HepG2 (cell line): ENCODE measurements around the gene IFIT1. TPM values are rescaled to one million over a fixed set of nuclear protein-coding genes. Genes with fewer than 3 reads are reported as not detected.

Experiments
- ARNT2 ChIP-seq: sonication (generic); formaldehyde crosslinking; IDR thresholded peaks from 2 replicates; pipeline ENCODE4 v1.8.0; 2022; ENCODE audit warnings: mild to moderate bottlenecking, low read depth, missing genetic modification reagents, moderate library complexity
- CHD2 ChIP-seq: IDR thresholded peaks from 2 replicates; pipeline ENCODE4 v1.6.1; 2011; ENCODE audit warnings: low read depth, low read length, improper control_type of control experiment
- FOXP1 ChIP-seq, 2 experiments: fragments of 450-650 bp in 1 of 2; IDR thresholded peaks; 2 replicates each; pipeline ENCODE4 v1.6.1; 2017 to 2018; ENCODE audit warnings: antibody characterized with exemption in 1 of 2
- GPN1 ChIP-seq: sonication (generic); formaldehyde crosslinking; IDR thresholded peaks from 2 replicates; pipeline ENCODE4 v1.5.1; 2020; ENCODE audit warnings: missing genetic modification reagents, borderline replicate concordance
- HDAC2 ChIP-seq: sonication (generic); formaldehyde crosslinking; IDR thresholded peaks from 2 replicates; pipeline ENCODE4 v1.4.0; 2020; ENCODE audit warnings: missing genetic modification reagents
- HNRNPUL1 ChIP-seq: fragments of 200-400 bp; formaldehyde crosslinking; IDR thresholded peaks from 2 replicates; pipeline ENCODE4 v1.6.1; 2017; ENCODE audit warnings: low read depth, mild to moderate bottlenecking, low read length, moderate library complexity
- KMT2B ChIP-seq: IDR thresholded peaks from 2 replicates; pipeline ENCODE4 v1.6.1; 2016; ENCODE audit warnings: missing genetic modification reagents, missing compliant biosample characterization
- NR2F2 ChIP-seq: IDR thresholded peaks from 2 replicates; pipeline ENCODE4 v1.6.1; 2012; ENCODE audit warnings: low read depth, inconsistent platforms, borderline replicate concordance
- SIX1 ChIP-seq: sonication (generic); formaldehyde crosslinking; IDR thresholded peaks from 2 replicates; pipeline ENCODE4 v1.4.0; 2020; ENCODE audit warnings: missing genetic modification reagents, borderline replicate concordance
- SRSF1 ChIP-seq: fragments of 200-400 bp; formaldehyde crosslinking; optimal IDR thresholded peaks from 2 replicates; pipeline ENCODE3; 2017; ENCODE audit warnings: mild to moderate bottlenecking, low read depth, low read length, moderate library complexity
- ZFP90 ChIP-seq: sonication (generic); formaldehyde crosslinking; IDR thresholded peaks from 2 replicates; pipeline ENCODE4 v1.8.0; 2022; ENCODE audit warnings: missing genetic modification reagents, mild to moderate bottlenecking, inconsistent platforms, borderline replicate concordance
- ZNF337 ChIP-seq: sonication (generic); formaldehyde crosslinking; IDR thresholded peaks from 2 replicates; pipeline ENCODE4 v1.5.1; 2020; ENCODE audit warnings: missing genetic modification reagents, low read depth, mild to moderate bottlenecking, borderline replicate concordance
- ZNF350 ChIP-seq: sonication (generic); formaldehyde crosslinking; IDR thresholded peaks from 2 replicates; pipeline ENCODE4 v1.4.0; 2020; ENCODE audit warnings: mild to moderate bottlenecking, low read depth, missing genetic modification reagents, borderline replicate concordance
- ZNF75D ChIP-seq: sonication (generic); formaldehyde crosslinking; IDR thresholded peaks from 2 replicates; pipeline ENCODE4 v1.8.1; 2023; ENCODE audit warnings: missing genetic modification reagents, mild to moderate bottlenecking, borderline replicate concordance
- ZNF83 ChIP-seq: sonication (generic); formaldehyde crosslinking; IDR thresholded peaks from 2 replicates; pipeline ENCODE4 v1.4.0; 2020; ENCODE audit warnings: missing genetic modification reagents, mild to moderate bottlenecking, borderline replicate concordance
- ZNF841 ChIP-seq: sonication (generic); formaldehyde crosslinking; IDR thresholded peaks from 2 replicates; pipeline ENCODE4 v1.8.1; 2023; ENCODE audit warnings: missing genetic modification reagents, borderline replicate concordance
- polyA plus RNA-seq, 8 experiments: library from polyadenylated mRNA; depleted of rRNA in 3 of 8; stranded (reverse) in 7 of 8; unstranded in 1 of 8; fragments of >200 nt; fragmentation: Illumina TruSeq in 4 of 8; extraction: Trizol in 4 of 8; gene quantifications; 2 replicates each; pipeline versions ENCODE4 v1.2.1 to v1.2.3, GENCODE V29; 2011 to 2016; ENCODE audit warnings: low read depth in 4 of 8, missing spikeins in 1 of 8, mixed read lengths in 1 of 8; ENCODE audit not compliant: insufficient read depth in 1 of 8
- total RNA-seq, 5 experiments: library from RNA; depleted of rRNA; stranded (reverse); fragments of >200 nt; fragmentation: Illumina TruSeq; extraction: Trizol; gene quantifications; 2 replicates each; pipeline ENCODE4 v1.2.3, GENCODE V29; 2016; ENCODE audit warnings: low read depth in 1 of 5
- TF ChIP-seq, protein P1 (sequence below): sonication (generic); formaldehyde crosslinking; IDR thresholded peaks from 2 replicates; pipeline ENCODE4 v1.8.0; 2022; ENCODE audit warnings: mild to moderate bottlenecking, missing genetic modification reagents, borderline replicate concordance
- TF ChIP-seq, protein P2 (sequence below): sonication (generic); formaldehyde crosslinking; IDR thresholded peaks from 2 replicates; pipeline ENCODE4 v1.5.0; 2020; ENCODE audit warnings: mild to moderate bottlenecking, missing genetic modification reagents, borderline replicate concordance

The IFIT1 gene
- total and polyA plus RNA-seq, 2 of the 13 experiments (the other 11 are each of a cell fraction or from before 2014, with no cell fraction given): 1.5 to 5.5 TPM

GRCh38 chr10:89414879-89415821 is 22.7 kb downstream of the IFIT1 start (continued):
- TF ChIP-seq FOXP1 (IDR thresholded peaks at IDR 0.05) (no peak), FOXP1 (CRISPR knock-in tag; IDR thresholded peaks at IDR 0.05) (no peak), ZFP90 (CRISPR knock-in tag) (no peak; the same call in 1 of the 2 replicates), ARNT2 (CRISPR knock-in tag) (peak; percentile 54; the same call in 1 of the 2 replicates), GPN1 (no peak), SRSF1 (no peak), CHD2 (no peak), ZNF83 (no peak), ZNF350 (CRISPR knock-in tag) (peak; percentile 71; the same call in 1 of the 2 replicates), HNRNPUL1 (no peak), NR2F2 (no peak), ZNF75D (CRISPR knock-in tag) (no peak), ZNF337 (CRISPR knock-in tag) (no peak), ZNF841 (CRISPR knock-in tag) (no peak), SIX1 (CRISPR knock-in tag) (no peak), KMT2B (CRISPR knock-in tag) (peak; percentile 39; the same call in 1 of the 2 replicates), HDAC2 (CRISPR knock-in tag) (no peak)
- TF ChIP-seq, protein P1, sequence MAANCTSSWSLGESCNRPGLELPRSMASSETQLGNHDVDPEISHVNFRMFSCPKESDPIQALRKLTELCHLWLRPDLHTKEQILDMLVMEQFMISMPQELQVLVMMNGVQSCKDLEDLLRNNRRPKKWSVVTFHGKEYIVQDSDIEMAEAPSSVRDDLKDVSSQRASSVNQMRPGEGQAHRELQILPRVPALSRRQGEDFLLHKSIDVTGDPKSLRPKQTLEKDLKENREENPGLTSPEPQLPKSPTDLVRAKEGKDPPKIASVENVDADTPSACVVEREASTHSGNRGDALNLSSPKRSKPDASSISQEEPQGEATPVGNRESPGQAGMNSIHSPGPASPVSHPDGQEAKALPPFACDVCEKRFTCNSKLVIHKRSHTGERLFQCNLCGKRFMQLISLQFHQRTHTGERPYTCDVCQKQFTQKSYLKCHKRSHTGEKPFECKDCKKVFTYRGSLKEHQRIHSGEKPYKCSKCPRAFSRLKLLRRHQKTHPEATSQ (CRISPR knock-in tag): no peak
- TF ChIP-seq, protein P2, sequence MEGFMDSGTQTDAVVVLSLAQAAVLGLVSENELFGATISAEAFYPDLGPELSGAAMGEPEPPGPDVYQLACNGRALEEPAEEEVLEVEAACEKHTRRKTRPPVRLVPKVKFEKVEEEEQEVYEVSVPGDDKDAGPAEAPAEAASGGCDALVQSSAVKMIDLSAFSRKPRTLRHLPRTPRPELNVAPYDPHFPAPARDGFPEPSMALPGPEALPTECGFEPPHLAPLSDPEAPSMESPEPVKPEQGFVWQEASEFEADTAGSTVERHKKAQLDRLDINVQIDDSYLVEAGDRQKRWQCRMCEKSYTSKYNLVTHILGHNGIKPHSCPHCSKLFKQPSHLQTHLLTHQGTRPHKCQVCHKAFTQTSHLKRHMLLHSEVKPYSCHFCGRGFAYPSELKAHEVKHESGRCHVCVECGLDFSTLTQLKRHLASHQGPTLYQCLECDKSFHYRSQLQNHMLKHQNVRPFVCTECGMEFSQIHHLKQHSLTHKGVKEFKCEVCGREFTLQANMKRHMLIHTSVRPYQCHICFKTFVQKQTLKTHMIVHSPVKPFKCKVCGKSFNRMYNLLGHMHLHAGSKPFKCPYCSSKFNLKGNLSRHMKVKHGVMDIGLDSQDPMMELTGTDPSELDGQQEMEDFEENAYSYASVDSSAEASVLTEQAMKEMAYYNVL (CRISPR knock-in tag): 0 out of 2 replicates have a peak, but pooled peaks have one; percentile 12
